Glomerular visceral epithelial cell (primary cell): ENCODE data around the gene WDFY2.

Experiments used
- DNase-seq: peaks from one replicate; pipeline ENCODE4 v3.0.0-alpha.2; 2016; ENCODE audit errors: extremely low spot score

Gene WDFY2

DNA sequence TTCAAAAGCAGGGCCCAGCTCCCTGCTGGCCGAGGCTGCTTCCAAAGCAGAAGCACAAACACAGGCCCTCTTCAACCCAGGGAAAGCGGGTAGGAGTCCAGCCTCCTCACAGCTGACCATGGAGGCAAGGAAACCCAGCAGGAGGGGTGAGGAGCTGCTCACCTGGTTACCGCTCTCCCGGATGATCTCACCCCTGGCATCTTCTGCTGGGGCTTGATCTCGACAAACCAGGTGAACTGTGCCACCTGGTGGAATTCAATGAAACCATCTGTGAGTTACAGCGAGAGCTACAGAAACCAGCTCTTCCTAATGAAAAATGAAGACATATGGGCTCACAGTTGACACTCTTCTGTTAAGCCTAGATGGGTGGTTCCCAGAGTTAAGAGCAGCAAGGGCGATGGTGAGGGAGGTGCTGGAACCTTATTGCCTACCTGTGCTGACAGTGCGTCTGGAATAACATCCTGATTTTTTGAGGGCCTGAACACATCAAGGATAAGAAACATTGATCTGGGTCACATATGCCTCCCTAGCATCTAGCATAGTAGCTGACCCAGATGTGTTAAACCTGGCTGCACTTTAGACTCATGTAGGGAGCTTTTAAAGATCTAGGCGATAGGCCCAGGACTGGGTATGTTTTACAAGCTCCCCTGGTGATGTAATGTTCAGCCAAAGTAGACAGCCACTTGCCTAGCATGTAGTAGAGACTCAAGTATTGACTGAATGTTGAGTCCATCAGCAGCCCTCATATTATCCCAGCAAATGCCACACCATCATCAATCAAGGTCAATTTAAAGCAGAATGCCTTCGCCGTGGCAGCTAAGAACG lies 213.6 kb downstream of the WDFY2 start:
- peak; percentile 75 for DNase-seq

- no peak for DNase-seq
These were observed 215.0 kb downstream of the WDFY2 start for GRCh38 chr13:51799261-51799660.

- DNase-seq = no peak
These were observed 216.2 kb downstream of the WDFY2 start for GRCh38 chr13:51800486-51800885.

GRCh38 chr13:51801631-51802099 lies 217.4 kb downstream of the WDFY2 start:
- peak; percentile 24 for DNase-seq

DNA sequence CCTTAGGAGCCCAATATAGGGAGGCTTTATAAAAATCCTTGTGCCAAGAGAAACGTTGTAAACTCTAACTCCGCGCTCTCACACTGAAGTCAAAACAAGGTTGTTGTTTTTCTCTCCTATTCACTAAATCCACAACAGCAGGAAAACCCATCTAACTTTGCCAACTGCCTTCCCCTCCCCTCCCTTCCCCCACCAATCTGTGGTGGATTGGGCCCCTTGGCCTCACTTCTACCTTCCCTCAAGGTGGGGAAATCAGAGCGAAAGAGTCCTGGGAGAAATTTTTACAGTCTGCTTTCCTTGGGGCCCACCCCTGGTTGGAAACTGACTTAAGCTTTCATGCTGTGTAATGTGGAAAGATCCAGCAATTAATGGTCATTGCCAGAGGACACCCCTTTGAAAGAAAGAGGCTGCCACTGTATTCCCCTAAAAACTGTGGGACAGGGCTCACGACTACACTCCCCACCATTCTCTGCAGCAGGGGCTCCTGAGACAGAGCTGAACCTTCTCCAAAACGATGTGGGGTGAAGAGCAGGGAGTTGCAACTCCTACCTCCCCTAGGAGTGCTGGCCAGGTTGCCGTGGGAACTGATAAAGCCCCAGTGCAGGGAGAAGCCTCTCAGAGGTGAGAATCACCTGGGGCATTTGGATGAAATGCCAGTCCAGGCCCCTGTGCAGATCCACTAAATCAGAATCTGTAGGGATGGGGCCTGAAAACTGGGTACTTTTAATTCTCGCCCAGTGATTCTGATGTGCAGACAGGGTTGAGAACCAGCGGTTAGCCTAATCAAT lies 218.6 kb downstream of the WDFY2 start:
- no peak for DNase-seq

DNA sequence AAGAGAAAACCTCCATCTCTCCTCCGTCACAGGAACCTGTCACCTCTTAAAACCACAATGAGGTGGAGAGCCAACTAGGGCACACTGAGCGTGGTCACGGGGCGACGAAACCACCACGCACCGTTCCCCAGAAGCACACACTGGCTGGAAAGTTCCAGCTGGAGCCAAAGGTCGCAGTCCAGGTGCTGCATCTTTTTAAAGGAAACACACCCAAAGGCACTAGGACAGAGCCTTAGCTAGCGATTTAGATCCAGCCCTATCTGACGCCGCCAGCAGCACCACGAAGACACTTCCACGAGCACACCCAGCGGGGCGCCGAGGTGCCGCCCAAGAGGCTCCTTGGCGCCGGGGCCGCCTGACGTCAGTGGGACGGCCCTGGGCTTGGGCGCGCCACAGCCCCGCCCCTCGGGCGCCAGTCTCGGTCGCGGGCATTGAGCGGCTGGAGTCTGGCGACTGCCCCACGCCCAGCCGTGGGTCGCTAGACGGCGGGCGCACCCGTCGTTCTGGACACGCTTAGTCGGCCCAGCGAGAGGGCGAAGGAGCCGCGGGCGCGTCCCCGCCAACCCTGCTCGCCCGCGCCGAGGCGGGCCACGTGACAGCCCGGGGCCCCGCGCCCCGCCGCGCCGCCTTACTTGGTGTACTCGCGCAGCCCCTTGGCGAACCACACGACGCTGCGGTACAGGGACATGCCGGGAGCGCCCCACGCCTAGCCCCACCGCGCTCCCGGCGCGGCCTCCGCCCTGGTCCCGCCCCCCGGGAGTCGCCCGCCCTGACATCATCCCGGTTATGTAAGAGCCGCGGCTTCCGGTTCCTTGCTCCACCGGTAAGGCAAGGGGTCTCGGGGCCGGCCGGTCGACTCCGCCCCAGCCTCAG lies 219.4 kb downstream of the WDFY2 start, which contains the start of gene DHRS12:
TSS of gene DHRS12 (minus strand) at position 742 of the 873 bp plus-strand sequence. CDS start 4,504 bp downstream, outside the sequence.
- DNase-seq = peak; percentile 83

GRCh38 chr13:51804295-51805172 lies 220.3 kb downstream of the WDFY2 start:
- DNase-seq = no peak

- no peak for DNase-seq
These were observed 221.1 kb downstream of the WDFY2 start for GRCh38 chr13:51805313-51805712.

- DNase-seq = no peak
These were observed 221.7 kb downstream of the WDFY2 start for GRCh38 chr13:51805925-51806324.

DNA sequence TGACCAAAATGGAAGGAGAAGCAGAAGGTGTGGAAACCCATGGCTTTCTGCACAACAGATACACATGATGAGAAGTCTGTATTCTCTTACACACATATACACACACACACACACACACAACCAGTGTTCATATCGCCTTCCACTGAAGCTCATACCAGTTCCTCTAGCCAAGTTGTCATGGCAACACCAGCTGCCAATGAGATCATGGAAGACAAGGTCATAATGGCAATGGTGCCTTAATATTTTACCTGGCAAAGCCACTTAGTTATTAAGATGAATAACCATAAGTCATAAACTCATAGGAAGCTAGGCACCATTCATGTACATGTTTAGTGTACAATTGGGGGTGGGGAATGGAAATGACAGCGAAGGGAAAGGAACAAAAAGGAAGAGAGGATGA lies 222.3 kb downstream of the WDFY2 start:
- peak; percentile 26 for DNase-seq

DNA sequence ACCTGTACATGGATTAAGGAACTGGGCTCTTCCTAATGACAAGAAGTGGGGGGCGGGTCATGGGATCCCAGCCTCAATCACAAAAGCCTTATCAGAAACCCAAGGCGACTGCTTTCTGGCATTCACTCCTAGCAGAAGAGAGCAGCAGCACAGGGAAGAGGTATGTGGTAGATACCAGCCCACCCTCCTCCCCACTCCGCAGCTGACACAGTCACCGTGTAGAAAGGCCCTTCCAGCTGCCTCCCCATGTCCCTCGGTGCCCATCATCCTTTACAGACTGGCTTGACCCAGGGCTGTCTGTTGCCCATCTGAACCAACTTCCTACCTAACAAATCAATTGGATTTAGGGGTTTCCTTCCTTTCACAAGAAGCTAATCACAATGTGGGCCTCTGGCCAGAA lies 222.8 kb downstream of the WDFY2 start:
- no peak for DNase-seq

- no peak for DNase-seq
These were observed 224.5 kb downstream of the WDFY2 start for GRCh38 chr13:51808811-51809210.

GRCh38 chr13:51811046-51811445 lies 226.8 kb downstream of the WDFY2 start:
- DNase-seq = no peak

- DNase-seq = peak; percentile 32
These were observed 227.7 kb downstream of the WDFY2 start for GRCh38 chr13:51811920-51812451.

DNA sequence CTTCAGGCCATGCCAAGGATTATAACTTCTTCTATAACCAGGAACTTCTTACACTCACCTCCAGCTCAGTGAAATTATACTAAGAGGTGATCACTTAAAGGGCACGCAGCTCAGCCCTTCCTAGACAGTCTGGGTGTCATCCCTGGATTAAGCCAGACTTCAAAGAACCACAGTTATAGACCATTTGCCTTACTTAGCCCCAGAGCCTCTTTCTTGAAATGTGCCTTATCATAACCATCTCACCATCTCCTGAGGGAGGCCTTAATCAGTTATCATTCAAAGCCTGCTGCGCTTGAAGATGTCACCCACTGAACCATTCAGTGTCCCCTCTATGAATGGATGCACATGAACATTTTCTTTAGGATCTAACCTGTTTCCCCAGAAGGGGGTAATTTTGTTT lies 229.8 kb downstream of the WDFY2 start:
- DNase-seq = no peak

- DNase-seq = peak; percentile 72
These were observed 230.8 kb downstream of the WDFY2 start for GRCh38 chr13:51814825-51815650.

GRCh38 chr13:51815848-51816247 lies 231.6 kb downstream of the WDFY2 start:
- no peak for DNase-seq

DNA sequence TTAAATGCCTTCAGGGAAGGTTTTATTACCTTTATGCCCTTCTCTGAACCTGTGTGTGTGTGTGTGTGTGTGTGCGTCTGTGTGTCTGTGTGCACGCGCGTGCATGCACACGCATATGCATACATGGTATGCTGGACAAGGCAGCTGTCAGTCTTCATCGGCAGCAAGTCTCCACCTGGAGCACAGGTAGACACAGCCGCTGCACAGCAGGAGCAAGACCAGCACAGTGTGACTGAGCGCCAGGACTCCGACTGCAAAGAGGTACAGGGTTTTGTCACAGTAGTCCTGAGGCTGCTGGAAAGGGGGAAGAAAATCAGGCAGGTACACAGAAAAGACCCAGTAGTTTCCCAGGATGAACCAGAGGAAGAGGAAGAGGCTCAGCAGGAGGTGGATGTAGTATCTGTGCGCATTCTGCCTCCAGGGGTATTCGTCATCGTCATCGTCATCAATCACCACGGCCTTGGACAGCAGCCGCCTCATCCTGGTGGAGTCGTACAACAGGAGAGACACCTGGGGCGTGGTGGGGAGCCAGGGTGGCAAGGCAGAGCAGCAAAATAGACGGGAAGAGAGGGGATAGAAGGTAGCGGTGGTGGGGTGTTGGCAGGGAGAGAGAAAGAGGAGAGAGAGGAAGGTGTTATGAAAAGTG lies 232.5 kb downstream of the WDFY2 start:
- no peak for DNase-seq
